ENCODE data around the gene LRCH1.

Gene LRCH1

DNA sequence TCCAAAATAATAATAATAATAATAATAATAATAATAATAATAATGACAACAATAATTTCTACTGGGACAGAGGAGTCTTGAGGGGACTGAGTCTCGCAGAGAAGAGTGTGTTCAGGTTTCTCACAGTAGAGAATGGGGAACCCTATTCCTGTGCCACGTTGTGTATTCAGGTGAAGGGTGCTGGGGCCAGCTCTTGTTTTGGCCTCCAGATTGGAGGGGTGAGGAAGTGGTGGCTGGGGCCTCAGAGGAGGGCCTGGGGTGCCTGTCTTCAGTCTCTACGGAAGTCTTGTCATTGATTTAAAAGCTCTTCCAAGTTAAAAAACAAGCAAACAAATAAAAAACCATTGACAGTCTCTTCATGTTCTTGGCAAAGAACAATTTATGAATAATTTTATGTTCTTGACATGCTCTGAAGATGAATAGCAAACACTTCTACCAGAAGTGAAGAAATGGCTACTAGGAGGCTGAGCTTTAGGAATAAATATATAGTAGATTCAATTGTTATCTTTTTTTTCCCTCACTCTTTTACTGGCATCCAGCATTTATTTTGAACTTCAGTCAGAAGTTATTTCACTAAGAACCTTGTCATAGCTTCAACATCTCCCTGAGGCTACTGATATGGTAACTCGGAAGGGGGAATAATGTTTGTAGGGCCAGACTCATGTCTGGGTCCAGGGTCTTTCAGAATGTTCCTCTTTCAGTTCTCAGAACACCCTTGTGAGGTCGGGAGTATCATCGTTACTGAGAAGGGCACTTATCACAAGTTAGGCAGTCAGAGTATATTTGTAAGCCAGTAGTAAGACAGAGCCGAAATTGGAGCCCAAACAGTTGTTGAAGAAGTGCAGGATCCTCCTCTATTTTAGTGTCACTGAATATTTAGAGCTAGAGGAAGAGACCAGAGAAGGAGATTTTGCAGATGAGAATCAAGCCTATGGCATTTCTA lies 13.1 kb downstream of the LRCH1 start:
- DNase-seq: no peak

DNA sequence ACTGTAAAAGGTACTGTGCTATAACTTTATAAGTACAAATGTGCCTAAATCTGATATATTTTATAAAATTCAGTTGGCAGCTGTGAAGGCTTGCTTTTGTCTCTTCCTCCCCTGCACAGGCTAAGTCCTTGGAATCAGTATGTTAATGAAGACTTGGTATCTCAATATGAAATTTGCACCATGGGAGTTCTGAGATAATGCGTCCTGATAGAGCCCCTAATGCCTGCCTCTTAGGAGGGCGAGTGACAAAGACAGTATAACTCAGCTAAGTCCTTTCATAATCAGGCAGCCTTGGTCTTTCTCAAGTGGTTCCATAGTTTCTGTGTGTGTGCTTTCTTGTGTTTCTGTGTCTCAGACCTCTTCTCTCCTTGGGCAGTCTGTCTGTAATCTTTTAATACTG lies 14.7 kb downstream of the LRCH1 start:
- DNase-seq: no peak

DNA sequence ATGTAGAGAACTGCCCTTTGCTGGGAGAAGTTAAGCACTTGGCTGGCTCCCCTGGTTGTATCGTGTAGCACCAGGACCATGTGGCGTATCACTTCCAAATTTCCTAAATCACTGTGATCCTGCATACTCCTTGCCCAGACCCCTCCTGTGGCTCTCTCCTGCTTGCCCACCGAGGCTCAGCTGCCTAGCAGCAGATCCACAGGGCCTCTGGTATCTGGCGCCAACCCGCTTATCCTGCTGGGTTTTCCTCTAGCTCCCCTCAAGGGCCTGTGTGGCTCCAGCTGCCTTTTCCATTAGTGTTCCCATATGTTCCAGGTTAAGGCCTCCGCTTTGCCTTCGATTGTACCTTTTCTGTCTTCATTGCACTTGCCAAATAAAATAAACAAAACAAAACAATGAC lies 16.5 kb downstream of the LRCH1 start:
- no peak for DNase-seq

DNA sequence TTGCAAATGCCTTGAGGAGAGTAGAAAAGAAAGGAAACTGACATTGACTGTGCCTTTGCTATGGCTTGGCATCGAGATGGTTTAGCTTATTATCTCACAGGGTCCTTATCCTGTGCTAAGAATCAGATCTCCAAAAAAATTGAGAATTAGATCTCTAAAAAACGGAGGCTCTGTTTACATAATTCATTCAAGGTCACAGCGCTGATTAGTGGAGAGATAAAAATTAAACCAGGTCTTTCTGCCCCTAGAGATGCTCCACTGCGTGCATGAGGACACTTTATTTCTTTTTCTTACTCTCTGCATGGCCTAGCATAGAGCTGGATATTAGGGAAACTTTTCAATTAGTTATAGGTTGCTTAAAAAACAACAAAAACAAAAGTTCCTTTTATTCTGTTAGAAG lies 17.3 kb downstream of the LRCH1 start:
- no peak for DNase-seq

DNA sequence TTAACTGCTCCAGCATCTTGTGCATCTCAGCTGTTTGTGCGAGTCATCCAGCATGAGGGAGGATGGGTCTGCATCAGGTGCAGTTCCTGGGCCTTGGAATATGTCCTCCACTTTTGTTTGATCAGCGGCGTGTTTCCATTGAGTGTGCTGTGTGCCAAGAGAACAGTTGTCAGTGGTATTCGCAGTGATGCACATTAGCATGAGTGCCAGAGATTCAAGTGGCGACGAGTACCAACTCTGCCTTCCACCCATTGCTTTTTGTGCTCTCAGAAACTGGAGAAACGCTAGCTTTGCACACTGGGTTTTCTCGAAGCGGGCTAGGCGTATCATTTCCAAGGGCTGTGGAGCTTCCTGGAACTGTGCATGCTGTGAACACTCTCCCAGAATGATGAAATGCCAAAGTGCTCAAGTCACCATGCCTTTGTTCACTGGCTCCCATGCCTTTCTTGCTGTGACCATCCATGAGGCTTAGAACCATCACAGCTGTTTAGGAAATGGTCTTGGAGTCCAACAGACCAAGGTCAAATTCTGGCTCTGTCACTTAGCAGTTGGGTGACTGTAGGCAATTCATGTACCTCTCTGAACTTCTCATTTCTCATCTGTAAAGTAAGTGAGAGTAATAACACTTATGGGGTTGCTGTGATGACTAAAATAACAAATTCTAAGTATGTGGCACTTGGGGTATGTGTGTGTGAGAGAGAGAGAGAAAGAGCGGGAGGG lies 18.4 kb downstream of the LRCH1 start:
- no peak for DNase-seq

DNA sequence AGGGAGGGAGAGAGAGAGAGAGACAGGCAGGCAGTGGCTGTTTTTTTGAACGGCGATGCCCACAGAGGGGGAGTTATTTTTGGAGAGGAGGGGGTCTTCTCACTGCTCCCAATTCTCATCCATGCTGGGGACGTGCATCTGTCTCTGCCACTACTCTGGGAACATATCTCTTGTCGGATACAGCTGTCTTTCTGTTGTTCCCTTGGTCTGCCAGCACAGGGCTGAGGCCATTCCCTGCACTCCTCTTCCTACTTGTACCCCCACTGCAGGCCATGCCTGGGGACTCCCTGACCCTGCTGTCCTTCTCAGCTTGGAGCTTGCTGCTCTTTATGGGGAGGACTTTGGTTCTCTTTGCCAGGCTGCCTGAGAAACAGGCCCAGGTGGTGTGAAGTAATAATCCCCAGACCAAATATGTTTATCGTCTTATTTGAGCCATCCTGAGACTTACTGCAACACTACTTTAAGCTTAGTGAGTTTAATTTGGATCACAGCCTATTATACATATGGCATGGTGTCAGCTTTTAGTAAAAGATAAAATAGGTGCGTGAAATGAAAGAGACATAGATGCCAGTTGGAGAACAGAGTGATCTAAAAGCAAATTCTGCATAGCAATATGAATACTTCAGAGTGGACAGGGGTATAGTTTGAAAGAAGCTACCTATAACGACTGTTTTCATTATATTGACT lies 19.1 kb downstream of the LRCH1 start:
- DNase-seq: no peak

DNA sequence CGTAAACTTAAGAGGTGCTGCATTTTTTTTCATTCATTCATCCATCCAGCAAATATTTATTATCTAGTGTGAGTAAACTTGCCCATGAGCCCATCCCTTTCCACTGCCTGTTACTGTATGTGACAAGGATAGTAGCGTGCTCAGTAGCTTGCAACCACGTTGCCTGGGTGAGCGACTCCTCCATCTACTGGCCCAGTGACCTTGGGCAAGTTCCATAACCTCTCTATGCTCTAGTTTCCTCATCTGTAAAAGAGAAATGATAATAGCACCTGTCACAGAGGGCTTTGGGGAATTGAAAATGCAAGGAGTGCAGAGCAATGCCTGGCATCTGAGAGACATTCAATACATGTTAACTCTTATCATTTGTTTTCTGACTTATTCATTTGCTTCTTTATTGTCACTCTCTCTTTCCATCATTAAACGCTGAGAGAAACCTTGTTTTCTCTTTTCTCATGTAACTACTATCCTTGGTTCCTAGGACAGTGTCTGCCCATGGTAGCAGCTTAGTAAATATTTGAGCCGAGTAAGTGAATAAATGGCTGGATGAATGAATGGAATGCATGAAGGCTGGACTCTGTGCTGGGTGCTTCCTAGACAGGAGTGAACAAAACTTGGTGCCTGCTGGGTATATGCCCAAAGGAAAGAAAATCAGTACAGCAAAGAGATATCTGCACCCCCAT lies 19.9 kb downstream of the LRCH1 start:
- DNase-seq: no peak

DNA sequence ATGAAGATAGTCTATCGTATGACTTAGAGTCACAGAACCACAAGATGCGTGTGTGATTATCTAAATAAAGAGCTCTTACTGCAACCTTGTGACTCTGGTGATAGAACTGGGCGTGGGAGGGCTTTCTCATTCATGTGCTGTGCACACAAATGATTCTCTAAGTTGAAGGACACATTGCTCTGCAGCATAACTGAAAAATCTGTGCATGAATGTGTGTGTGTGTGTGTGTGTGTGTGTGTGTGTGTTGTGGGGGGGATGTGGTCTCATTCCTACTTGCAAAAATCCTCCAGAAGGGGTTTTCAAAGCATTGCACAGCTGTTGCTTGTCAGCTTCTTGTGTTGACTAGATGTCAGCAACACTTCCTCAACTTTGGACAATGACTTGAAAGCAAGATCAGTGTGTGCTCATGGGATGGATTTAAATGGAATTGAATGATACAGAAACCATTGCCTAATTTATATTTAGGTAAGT lies 22.4 kb downstream of the LRCH1 start:
- DNase-seq: no peak

DNA sequence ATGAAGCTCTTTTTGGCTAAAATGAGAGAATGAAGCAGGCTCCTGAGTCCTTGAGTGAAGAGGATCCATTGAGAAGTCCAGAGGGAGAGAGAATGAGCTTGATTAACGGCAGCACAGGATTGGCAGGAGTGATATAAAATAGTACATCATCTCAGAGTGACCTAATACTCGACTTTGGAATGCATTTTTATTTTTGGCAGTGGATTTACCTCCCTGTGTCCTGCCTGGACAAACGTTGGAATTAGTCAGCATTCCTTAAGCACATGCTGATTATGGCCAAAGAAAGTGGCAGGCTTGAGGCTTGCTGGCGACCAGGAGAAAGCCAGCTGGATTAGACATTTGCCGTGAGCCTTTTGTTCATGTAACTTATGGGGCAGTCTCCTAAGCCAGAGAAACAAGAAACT lies 22.9 kb downstream of the LRCH1 start:
- no peak for DNase-seq

DNA sequence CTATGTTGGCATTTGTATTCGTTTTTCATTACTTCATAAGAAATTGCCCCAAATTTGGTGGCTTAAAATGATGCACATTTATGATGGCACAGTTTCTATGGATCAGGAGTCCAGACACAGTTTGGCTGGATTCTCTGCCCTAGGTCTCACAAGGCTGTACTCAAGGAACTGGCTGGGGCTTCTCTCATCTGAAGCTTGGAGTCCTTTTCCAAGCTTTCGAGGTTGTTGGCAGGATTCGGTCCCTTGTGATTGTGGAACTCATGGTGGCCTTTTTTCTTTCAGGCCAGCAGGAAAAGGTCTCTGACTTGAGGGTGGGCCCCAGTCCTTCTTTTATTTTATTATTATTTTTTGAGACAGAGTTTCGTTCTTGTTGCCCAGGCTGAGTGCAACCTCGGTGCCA lies 23.8 kb downstream of the LRCH1 start:
- no peak for DNase-seq

DNA sequence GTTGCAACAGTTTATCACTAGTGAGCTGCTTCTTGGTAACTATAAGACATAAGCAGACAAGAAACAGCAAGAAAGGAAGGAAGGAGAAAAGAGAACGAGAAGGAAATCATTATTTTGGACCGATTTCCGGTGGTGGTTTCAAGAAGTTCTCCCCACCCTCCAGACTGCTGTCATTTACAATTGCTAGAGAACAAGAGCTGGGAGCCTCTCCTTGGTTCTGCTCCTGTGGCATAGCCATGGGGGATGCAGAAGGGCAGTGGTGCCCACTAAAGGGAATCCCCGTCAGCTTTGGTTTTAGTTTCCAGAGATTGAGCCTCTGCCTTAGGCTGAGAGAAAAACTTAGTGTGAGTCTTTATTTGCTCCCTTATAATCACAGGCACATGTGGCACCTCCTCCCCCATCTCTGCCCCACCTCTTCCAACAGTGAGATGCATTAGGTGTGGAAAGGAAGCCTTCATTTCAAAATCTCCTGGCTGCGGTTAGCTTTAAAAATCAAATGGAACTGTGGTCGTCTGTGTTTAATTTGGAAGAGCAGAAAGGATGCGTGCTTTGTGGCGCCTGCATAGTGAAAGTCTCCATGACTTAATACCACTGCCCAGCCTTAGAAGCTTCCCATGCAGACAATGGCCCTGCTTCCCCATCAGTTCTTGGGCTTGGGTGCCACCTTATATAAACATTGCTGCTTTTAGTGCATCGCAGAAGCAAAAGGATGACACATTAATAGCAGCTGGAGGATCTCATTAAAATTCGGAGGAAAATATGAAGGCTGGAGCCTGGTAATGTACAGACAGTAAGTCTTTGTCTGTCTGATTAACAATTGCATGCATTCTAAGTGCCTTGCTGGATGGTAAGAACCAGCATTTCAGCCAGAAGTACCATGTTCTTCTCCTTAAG lies 25.0 kb downstream of the LRCH1 start:
- DNase-seq: no peak

DNA sequence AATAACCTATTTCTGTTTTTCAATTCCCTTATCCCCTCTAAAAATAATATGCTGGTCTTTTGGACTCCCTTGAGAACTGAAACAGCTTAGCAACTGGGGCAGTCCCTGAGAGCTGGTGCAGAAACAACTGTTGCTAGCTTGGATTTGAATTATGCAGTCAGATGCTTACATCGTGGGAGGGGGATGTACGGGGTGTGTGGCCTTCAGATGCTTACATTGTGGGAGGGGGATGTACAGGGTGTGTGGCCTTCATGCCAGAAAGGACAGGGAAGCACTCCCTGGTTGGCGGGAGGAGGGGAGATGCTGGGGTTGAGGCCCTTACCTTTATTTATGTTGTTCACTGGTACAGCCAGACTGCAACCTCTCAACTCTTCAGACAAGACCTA lies 25.6 kb downstream of the LRCH1 start:
- DNase-seq: no peak

DNA sequence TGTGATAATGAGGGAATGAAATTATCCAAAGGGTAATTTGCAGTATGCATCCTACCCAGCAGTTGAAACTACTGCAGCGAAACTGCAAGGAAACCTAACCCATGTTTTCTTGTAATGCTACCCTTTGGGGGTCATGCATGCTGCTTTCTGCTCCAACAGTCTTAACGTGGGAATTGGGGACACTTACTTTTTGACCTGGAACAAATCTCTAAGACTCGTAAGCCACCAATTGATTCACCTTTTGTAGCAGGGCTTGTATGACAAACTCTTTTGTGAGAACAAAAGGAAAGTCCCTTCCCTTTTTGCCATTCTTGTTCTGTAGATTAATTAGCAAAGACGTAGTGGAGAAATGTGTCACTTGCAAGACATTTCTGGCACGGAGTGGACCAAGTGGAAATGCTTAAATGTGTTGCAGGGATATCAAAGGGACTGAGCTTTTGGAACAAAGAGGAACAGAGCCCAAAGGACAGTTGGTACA lies 27.4 kb downstream of the LRCH1 start:
- no peak for DNase-seq

DNA sequence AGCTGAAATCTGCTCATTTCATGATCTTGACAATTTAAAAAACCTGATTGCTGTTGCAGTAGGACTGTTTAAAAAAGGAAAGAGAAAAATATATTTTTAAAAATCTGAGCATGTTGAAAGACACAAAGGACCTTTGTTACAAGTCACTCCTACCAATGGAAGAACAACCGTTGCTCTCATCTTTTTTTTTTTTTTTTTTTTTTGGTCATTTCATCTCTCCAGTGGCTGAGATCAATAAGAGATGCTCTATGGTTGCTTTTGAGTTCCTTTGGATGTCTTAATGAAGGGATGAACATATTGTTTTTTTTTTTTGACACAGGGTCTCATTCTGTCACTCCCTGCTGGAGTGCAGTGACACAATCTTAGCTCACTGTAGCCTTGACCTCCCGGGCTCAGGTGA lies 29.2 kb downstream of the LRCH1 start:
- DNase-seq: no peak

DNA sequence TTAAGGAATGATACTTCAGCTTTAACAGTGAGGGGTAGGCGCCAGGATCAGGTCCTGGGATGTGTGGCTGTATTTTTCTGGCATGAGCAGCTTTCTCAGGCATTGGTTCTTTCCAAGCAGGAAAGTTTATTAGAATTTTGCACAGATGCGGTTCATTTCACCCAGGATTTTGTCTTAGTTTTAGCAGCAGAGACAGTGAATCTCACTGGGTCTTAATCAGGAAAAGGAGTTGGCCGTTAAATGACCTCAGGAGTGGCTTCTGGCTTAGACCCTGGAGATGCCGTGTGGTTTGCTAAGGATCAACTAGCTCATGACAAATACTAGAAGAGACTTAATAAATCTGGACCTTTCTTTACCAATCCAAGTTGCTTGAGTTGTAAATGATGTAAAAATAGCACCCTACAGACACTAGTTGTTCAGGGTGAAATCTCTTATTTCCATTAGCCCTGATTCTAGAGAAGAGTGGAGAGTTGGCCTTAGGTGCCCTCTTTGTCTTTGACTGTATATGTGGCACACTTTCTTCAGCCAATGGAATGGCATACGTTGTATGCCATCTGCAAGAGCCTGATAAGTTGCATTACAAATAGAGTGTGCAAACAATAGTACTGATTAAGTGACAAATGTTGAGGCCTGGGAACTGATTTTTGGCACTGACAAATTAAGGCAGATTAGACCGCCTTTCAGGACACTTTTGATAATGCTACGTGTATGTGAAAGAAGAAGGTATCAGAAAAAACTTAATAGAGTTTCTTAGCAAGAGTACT lies 34.0 kb downstream of the LRCH1 start:
- DNase-seq: no peak

DNA sequence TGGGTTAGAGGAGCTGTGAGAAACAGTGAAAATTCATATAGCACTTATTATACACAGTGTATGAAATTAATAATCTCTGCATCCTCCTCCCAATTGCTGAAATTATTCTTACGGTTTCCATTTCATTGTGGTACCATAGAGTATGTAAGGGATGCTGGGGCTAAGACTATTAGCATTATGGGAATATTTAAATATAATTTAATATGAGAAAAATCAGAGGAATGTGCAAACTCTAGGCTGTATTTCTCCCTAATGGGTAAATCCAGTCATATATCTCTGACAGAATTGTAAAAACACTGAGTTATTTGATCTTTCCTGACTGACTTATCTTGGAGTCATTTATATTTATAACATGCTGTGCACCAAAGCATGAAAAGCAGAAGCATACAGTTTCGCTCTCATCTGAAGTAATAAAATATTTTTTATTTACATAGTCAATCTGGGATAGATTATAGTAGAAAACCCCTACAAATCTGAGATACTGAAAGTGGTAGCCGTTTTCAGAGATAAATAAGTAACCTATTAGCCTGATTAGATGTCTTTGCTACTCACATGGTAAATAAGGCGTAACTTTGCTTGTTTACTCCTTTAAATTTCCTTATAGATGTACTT lies 34.9 kb downstream of the LRCH1 start:
- DNase-seq: no peak

DNA sequence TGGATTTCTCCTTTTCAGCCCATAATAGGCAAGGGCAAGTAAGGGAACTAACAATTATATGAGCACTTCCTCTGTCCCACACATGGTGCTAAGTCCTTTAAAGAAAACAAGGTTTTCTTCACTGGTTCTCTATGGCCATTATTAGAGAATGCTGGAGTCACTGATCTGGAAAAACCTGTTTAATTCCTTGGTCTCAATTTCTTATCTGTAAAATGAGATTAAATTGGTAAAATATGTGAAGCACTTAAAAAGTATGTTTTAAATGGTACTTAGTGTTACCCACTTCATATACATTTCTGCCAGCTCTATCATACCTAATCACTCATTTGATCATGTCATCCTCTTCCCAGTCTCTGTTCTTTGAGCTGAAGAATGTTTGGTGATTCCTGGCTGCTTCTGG lies 39.4 kb downstream of the LRCH1 start:
- DNase-seq: no peak

DNA sequence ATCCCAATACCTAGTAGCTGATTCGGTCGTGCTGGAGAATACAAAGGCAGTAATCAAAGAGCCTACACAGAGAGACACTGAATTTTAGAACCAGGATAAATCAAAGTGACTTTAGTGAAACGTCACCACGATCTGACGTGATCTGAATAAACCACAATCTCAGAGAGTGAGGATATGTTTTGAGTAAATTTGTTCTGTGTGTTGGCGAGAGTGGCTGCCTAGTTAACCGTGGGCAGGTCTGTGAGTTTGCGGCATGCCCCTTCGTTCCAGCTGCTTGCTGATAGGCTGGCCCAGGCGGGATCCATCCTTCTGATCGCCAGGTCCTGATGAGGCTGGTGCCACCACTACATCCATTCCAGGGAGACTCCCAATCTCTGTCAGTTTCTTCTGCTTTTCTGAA lies 40.4 kb downstream of the LRCH1 start:
- peak; percentile 45 for DNase-seq

DNA sequence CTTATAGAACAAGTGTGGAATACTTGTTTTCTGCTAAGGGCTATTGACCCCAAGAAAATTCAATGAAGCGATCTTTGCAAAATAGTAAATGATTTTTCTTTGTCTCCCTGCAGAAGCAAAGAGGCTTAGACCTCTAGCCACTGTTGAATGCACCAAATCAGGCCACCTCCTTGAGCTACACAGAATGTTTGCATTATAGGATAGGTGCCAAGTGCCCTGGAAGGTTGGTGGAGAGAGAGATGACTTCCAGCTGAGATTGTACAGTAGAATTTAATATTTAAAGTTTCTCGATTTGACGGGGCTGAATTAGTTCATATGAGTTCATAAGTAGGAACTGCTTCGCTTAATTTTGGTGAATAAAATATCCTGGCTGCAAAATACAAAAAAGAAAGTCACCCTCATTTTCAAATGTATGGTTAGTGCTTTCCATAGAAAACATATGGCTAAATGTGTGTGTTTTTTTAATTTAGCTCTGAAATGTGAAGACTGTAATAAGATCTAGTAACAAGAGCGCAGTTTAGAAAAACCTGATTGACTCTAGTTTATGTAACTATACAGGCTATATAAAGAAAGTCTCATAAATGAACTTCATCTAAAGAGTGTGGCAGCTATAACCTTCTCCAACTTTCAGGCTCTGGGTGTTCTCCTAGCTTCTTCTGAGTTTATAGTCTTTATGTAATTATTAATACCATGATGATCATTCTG lies 41.6 kb downstream of the LRCH1 start:
- DNase-seq: no peak

Measured in activated CD8-positive, alpha-beta memory T cell treated with anti-CD3 and anti-CD28 coated beads, Interleukin-2, amount 50 U/mL, for 4 hours (primary cell).